ENCODE data around the gene FBN1. TPM values are rescaled to one million over a fixed set of nuclear protein-coding genes. Genes with fewer than 3 reads are reported as not detected.

The FBN1 gene
- total RNA-seq, 2 experiments from 2014 or later: 1.3 to 1.7 TPM

- no peaks in the 10 kb centered on the region for H3K9me3 Mint-ChIP-seq
- no peak overlapping the region for H3K27ac Mint-ChIP-seq
- CTCF ChIA-PET: no interaction called here
- POLR2A ChIA-PET: no interaction called here
- no peaks in the 10 kb centered on the region for H3K4me1 Mint-ChIP-seq
- H3K4me3 Mint-ChIP-seq: no peak overlapping the region
- DNase-seq: no peak
- no peaks in the 10 kb centered on the region for H3K36me3 Mint-ChIP-seq (ENCODE audit: low read depth)
- H3K27me3 Mint-ChIP-seq: peaks cover 2% of the 10 kb centered on the region
Measured at GRCh38 chr15:48395521-48396011, 249.9 kb downstream of the FBN1 start.

GRCh38 chr15:48394970-48395369, 250.5 kb downstream of the FBN1 start:
- no peak overlapping the region for H3K4me3 Mint-ChIP-seq
- H3K9me3 Mint-ChIP-seq: no peaks in the 10 kb centered on the region
- H3K4me1 Mint-ChIP-seq: no peaks in the 10 kb centered on the region
- H3K27me3 Mint-ChIP-seq: peaks cover 4% of the 10 kb centered on the region
- ChIA-PET POLR2A (no interaction called here), CTCF (no interaction called here)
- no peak for DNase-seq
- no peaks in the 10 kb centered on the region for H3K36me3 Mint-ChIP-seq (ENCODE audit: low read depth)
- H3K27ac Mint-ChIP-seq: no peak overlapping the region

- POLR2A ChIA-PET: no interaction called here
- Mint-ChIP-seq H3K36me3 (ENCODE audit: low read depth) (no peaks in the 10 kb centered on the region), H3K4me3 (no peak overlapping the region), H3K27me3 (peaks cover 8% of the 10 kb centered on the region), H3K27ac (no peak overlapping the region), H3K9me3 (no peaks in the 10 kb centered on the region), H3K4me1 (no peaks in the 10 kb centered on the region)
- CTCF ChIA-PET: no interaction called here
- no peak for DNase-seq
Measured at GRCh38 chr15:48393645-48394506, 251.6 kb downstream of the FBN1 start.

GRCh38 chr15:48392356-48392755, 253.2 kb downstream of the FBN1 start:
- ChIA-PET CTCF (no interaction called here), POLR2A (no interaction called here)
- Mint-ChIP-seq H3K36me3 (ENCODE audit: low read depth) (no peaks in the 10 kb centered on the region), H3K9me3 (no peaks in the 10 kb centered on the region), H3K27ac (no peak overlapping the region), H3K4me1 (no peaks in the 10 kb centered on the region), H3K4me3 (no peak overlapping the region), H3K27me3 (peaks cover 10% of the 10 kb centered on the region)
- DNase-seq: no peak

- DNase-seq: no peak
- H3K4me1 Mint-ChIP-seq: no peaks in the 10 kb centered on the region
- H3K9me3 Mint-ChIP-seq: no peaks in the 10 kb centered on the region
- no peak overlapping the region for H3K4me3 Mint-ChIP-seq
- peaks cover 10% of the 10 kb centered on the region for H3K27me3 Mint-ChIP-seq
- no peaks in the 10 kb centered on the region for H3K36me3 Mint-ChIP-seq (ENCODE audit: low read depth)
- H3K27ac Mint-ChIP-seq: no peak overlapping the region
- ChIA-PET POLR2A (no interaction called here), CTCF (no interaction called here)
Measured at GRCh38 chr15:48391950-48392349, 253.6 kb downstream of the FBN1 start.

GRCh38 chr15:48389691-48390143, 255.8 kb downstream of the FBN1 start:
- POLR2A ChIA-PET: no interaction called here
- no peaks in the 10 kb centered on the region for H3K4me1 Mint-ChIP-seq

GRCh38 chr15:48388910-48389309, 256.6 kb downstream of the FBN1 start:
- Mint-ChIP-seq H3K36me3 (ENCODE audit: low read depth) (no peaks in the 10 kb centered on the region), H3K27me3 (peaks cover 10% of the 10 kb centered on the region), H3K9me3 (no peaks in the 10 kb centered on the region), H3K4me1 (no peaks in the 10 kb centered on the region), H3K27ac (no peak overlapping the region), H3K4me3 (no peak overlapping the region)
- DNase-seq: no peak
- ChIA-PET CTCF (no interaction called here), POLR2A (no interaction called here)

More at GRCh38 chr15:48389691-48390143, 255.8 kb downstream of the FBN1 start:
- DNase-seq: no peak
- Mint-ChIP-seq H3K27me3 (peaks cover 10% of the 10 kb centered on the region), H3K9me3 (no peaks in the 10 kb centered on the region), H3K27ac (no peak overlapping the region), H3K4me3 (no peak overlapping the region), H3K36me3 (ENCODE audit: low read depth) (no peaks in the 10 kb centered on the region)
- CTCF ChIA-PET: no interaction called here

- no peaks in the 10 kb centered on the region for H3K9me3 Mint-ChIP-seq
- peaks cover 12% of the 10 kb centered on the region for H3K27me3 Mint-ChIP-seq
- ChIA-PET CTCF (no interaction called here), POLR2A (no interaction called here)
- H3K27ac Mint-ChIP-seq: no peak overlapping the region
- H3K4me3 Mint-ChIP-seq: no peak overlapping the region
- no peaks in the 10 kb centered on the region for H3K4me1 Mint-ChIP-seq
- no peak for DNase-seq
- H3K36me3 Mint-ChIP-seq (ENCODE audit: low read depth): no peaks in the 10 kb centered on the region
Measured at GRCh38 chr15:48388016-48388851, 257.3 kb downstream of the FBN1 start.

GRCh38 chr15:48385031-48385830, 260.3 kb downstream of the FBN1 start:
- Mint-ChIP-seq H3K27ac (no peak overlapping the region), H3K4me1 (no peaks in the 10 kb centered on the region)
- CTCF ChIA-PET: no interaction called here

GRCh38 chr15:48384616-48385015, 260.9 kb downstream of the FBN1 start:
- CTCF ChIA-PET: no interaction called here
- DNase-seq: no peak
- Mint-ChIP-seq H3K9me3 (no peaks in the 10 kb centered on the region), H3K4me3 (no peak overlapping the region), H3K27me3 (peaks cover 14% of the 10 kb centered on the region), H3K4me1 (no peaks in the 10 kb centered on the region), H3K36me3 (ENCODE audit: low read depth) (no peaks in the 10 kb centered on the region), H3K27ac (no peak overlapping the region)
- POLR2A ChIA-PET: no interaction called here

More at GRCh38 chr15:48385031-48385830, 260.3 kb downstream of the FBN1 start:
- Mint-ChIP-seq H3K27me3 (peaks cover 11% of the 10 kb centered on the region), H3K4me3 (no peak overlapping the region), H3K36me3 (ENCODE audit: low read depth) (no peaks in the 10 kb centered on the region), H3K9me3 (no peaks in the 10 kb centered on the region)
- no peak for DNase-seq
- POLR2A ChIA-PET: no interaction called here

GRCh38 chr15:48383031-48383430, 262.5 kb downstream of the FBN1 start:
- no peak for DNase-seq
- Mint-ChIP-seq H3K4me1 (no peaks in the 10 kb centered on the region), H3K27me3 (peaks cover 15% of the 10 kb centered on the region), H3K27ac (no peak overlapping the region), H3K4me3 (no peak overlapping the region), H3K9me3 (no peaks in the 10 kb centered on the region), H3K36me3 (ENCODE audit: low read depth) (no peaks in the 10 kb centered on the region)
- ChIA-PET CTCF (no interaction called here), POLR2A (no interaction called here)

- Mint-ChIP-seq H3K4me3 (no peak overlapping the region), H3K27me3 (peaks cover 16% of the 10 kb centered on the region), H3K36me3 (ENCODE audit: low read depth) (no peaks in the 10 kb centered on the region), H3K4me1 (no peaks in the 10 kb centered on the region), H3K27ac (no peak overlapping the region), H3K9me3 (peaks cover 2% of the 10 kb centered on the region)
- DNase-seq: no peak
- ChIA-PET POLR2A (no interaction called here), CTCF (no interaction called here)
Measured at GRCh38 chr15:48381861-48382260, 263.6 kb downstream of the FBN1 start.

GRCh38 chr15:48380198-48380597, 265.3 kb downstream of the FBN1 start:
- DNase-seq: no peak
- H3K4me1 Mint-ChIP-seq: no peaks in the 10 kb centered on the region
- no peak overlapping the region for H3K27ac Mint-ChIP-seq
- no peaks in the 10 kb centered on the region for H3K36me3 Mint-ChIP-seq (ENCODE audit: low read depth)
- CTCF ChIA-PET: no interaction called here
- H3K4me3 Mint-ChIP-seq: no peak overlapping the region
- POLR2A ChIA-PET: no interaction called here
- H3K27me3 Mint-ChIP-seq: peaks cover 23% of the 10 kb centered on the region
- peaks cover 2% of the 10 kb centered on the region for H3K9me3 Mint-ChIP-seq

All from activated CD4-positive, alpha-beta memory T cell treated with anti-CD3 and anti-CD28 coated beads, Interleukin-2, amount 10 ng/mL, durations not matched to agents 7 days and 5 days (primary cell).